IPS-11a (cell line): ENCODE results near the gene TGFA.
"Not testable (repeated sequence)": the region's sequence is repeated elsewhere in the genome, so short reads cannot be mapped to it uniquely, and the experiment has no call there.

ENCODE experiments used
- H3K4me3 ChIP-seq: one replicate; pipeline ENCODE4 v1.5.1; 2013; ENCODE audit warnings: low read depth, low read length, control low read depth

The TGFA gene

GRCh38 chr2:70467237-70467636 is 86.4 kb downstream of the TGFA start:
- no peak overlapping the region for H3K4me3 ChIP-seq

GRCh38 chr2:70466647-70467046 is 87.0 kb downstream of the TGFA start:
- not testable (repeated sequence) for H3K4me3 ChIP-seq

- H3K4me3 ChIP-seq = no peak overlapping the region
These were observed 89.6 kb downstream of the TGFA start for GRCh38 chr2:70463997-70464396.

- no peak overlapping the region for H3K4me3 ChIP-seq
These were observed 90.0 kb downstream of the TGFA start for GRCh38 chr2:70463581-70463980.

- H3K4me3 ChIP-seq = no peak overlapping the region
These were observed 91.4 kb downstream of the TGFA start for GRCh38 chr2:70461981-70462876.

- no peak overlapping the region for H3K4me3 ChIP-seq
These were observed 92.2 kb downstream of the TGFA start for GRCh38 chr2:70461414-70461813.

- H3K4me3 ChIP-seq = no peak overlapping the region
These were observed 93.3 kb downstream of the TGFA start for GRCh38 chr2:70460333-70460732.

GRCh38 chr2:70458661-70459060 is 95.0 kb downstream of the TGFA start:
- no peak overlapping the region for H3K4me3 ChIP-seq

GRCh38 chr2:70456585-70457495 is 96.8 kb downstream of the TGFA start:
- no peak overlapping the region for H3K4me3 ChIP-seq

- H3K4me3 ChIP-seq = no peak overlapping the region
These were observed 98.6 kb downstream of the TGFA start for GRCh38 chr2:70454936-70455544.

GRCh38 chr2:70450641-70451250 is 102.9 kb downstream of the TGFA start:
- no peak overlapping the region for H3K4me3 ChIP-seq

GRCh38 chr2:70448041-70448440 is 105.6 kb downstream of the TGFA start:
- H3K4me3 ChIP-seq = no peak overlapping the region

- no peak overlapping the region for H3K4me3 ChIP-seq
These were observed 109.9 kb downstream of the TGFA start for GRCh38 chr2:70443726-70444125.

- H3K4me3 ChIP-seq = no peak overlapping the region
These were observed 110.6 kb downstream of the TGFA start for GRCh38 chr2:70443078-70443465.

- H3K4me3 ChIP-seq = no peak overlapping the region
These were observed 111.1 kb downstream of the TGFA start for GRCh38 chr2:70442301-70443077.

GRCh38 chr2:70440621-70441020 is 113.0 kb downstream of the TGFA start:
- H3K4me3 ChIP-seq = no peak overlapping the region

GRCh38 chr2:70435138-70435537 is 118.5 kb downstream of the TGFA start:
- H3K4me3 ChIP-seq = no peak overlapping the region

GRCh38 chr2:70433315-70433714 is 120.3 kb downstream of the TGFA start:
- no peak overlapping the region for H3K4me3 ChIP-seq

- no peak overlapping the region for H3K4me3 ChIP-seq
These were observed 121.8 kb downstream of the TGFA start for GRCh38 chr2:70431716-70432347.

- H3K4me3 ChIP-seq = no peak overlapping the region
These were observed 127.3 kb downstream of the TGFA start for GRCh38 chr2:70426341-70426740.
